Astrocyte (in vitro differentiated cells and primary cell): ENCODE measurements around the gene INO80B.

ENCODE experiments used
- CTCF ChIP-seq: IDR thresholded peaks from 2 replicates; pipeline ENCODE4 v1.5.1; 2011; ENCODE audit warnings: low read depth, mild to moderate bottlenecking, inconsistent platforms, low read length, moderate library complexity; ENCODE audit not compliant: insufficient read depth
- EZH2 ChIP-seq: IDR thresholded peaks from 2 replicates; pipeline ENCODE4 v1.6.1; 2012; ENCODE audit warnings: mild to moderate bottlenecking, low read length, inconsistent platforms; ENCODE audit not compliant: insufficient read depth

GRCh38 chr2:74414881-74415761 lies 39.8 kb upstream of the INO80B start:
- TF ChIP-seq CTCF (no peak), EZH2 (peak; percentile 43)
